Measurements from ENCODE around the gene LRRC40.

The LRRC40 gene

DNA sequence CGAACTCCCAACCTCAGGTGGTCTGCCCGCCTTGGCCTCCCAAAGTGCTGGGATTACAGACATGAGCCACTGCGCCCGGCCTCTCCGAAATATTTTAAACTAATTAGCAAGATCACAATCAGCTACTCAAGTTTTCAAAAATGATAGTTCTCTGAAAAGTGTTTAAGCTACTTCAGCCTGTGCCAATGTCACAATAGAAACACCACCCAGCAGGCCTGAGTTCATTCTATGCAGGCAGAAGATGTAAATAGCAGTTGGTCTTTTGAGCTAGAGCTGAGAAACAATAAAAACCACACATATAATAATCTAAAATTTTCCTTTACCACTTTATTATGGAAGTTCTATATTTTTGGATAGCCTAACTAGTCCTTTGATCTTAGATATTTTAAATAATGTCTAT, 96.1 kb downstream of the LRRC40 start:
- DNase-seq: no peak

DNA sequence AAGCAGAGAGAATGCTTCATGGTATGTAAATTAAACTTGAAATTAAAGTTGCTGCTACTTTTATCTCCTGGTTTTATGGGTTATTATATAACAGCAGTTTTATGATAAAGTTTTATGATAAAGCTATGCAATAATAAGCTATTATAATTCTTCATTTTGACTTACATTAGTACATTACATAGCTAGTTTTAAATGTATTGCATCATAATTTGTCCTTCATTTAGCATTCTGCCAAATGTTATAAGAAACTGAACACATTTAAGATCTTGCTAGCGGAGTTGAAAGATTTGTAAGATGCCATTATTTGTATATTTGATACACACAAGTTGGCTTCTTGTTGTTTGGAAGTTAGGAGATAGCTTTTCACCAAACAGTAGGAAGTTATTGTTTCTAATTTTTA, 101.6 kb downstream of the LRRC40 start:
- DNase-seq: no peak

DNA sequence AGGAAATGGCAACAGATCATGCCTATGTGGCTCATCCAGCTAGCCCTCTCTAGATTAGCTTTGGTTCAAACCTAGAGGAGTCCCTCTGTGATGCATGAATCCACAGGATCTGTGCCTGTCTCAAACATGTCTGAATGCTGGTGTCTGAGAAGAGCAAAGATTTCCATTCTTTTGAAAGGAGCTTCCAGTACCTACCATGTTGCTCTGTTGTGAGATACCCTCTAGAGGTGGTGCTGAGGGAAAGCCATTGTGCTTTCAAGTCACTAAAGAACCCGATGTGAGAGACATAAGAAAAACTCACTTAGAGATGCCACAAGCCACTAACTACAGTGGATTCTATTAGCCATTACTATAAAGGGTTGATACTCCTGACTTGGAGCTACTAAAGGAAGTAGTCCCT, 103.6 kb downstream of the LRRC40 start:
- no peak for DNase-seq

DNA sequence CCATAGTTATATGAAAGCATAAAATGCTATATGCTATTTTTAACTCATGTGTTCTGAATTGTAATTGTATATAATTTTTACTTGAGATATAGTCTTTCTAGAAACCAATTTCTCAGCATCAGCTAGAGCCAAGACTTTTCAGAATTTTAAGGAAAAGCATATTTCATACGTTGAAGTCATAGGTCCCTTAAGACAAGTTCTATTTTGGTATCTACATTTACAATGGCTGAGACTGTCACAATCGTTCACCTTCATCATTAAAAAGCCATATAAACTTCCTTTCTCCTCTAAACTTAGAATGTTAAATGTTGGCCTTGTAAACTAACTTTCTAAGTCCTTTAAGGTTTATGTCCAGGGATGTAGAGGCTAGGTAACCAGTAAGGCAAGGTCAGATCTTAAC, 104.1 kb downstream of the LRRC40 start:
- no peak for DNase-seq
